ENCODE results near the gene JAKMIP1.

Gene JAKMIP1

DNA sequence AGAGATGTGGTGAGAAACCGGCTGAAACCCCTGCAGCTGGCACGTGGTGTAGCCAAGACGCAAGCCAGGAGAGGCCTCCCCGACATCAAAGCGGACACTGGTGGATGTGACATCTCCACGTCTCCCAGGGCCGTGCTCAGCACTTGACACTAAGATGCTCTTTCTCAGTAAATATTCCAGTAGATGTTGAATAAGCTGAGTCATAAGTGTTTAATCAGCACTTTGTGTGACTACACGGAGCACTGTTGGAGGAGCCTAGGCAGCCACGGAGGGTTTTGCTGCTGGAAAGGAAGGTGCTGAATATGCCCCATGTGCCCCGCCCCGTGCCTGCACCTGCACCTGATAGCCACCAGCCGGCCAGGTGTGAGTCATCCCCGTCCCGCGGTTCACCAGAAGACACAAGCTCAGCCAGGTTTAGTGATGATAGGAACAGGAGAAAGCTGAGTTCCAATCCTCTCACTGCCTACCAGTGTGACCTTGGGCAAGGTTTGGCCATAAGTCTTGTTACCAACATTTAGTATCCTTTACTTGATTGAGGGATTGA, 153.1 kb downstream of the JAKMIP1 start:
- Histone ChIP-seq H3K9ac (ENCODE audit: low read length in 2 of 2) (no peak overlapping the region), H3K36me3 (ENCODE audit: control insufficient read depth in 2 of 2, insufficient read depth in 2 of 2, low read length in 2 of 2) (no peaks in the 10 kb centered on the region), H3K27ac (ENCODE audit: low read length) (no peak overlapping the region), H3K4me1 (ENCODE audit: control insufficient read depth, insufficient read depth, low read length) (no peaks in the 10 kb centered on the region), H3K4me3 (ENCODE audit: low read length in 2 of 2) (no peak overlapping the region), H3K27me3 (ENCODE audit: control insufficient read depth in 1 of 2, insufficient read depth in 2 of 2, low read length in 2 of 2) (peaks cover 13 to 15% of the 10 kb centered on the region in 2 donors), H3K9me3 (ENCODE audit: control insufficient read depth in 2 of 2, low read length in 2 of 2) (no peaks in the 10 kb centered on the region)

DNA sequence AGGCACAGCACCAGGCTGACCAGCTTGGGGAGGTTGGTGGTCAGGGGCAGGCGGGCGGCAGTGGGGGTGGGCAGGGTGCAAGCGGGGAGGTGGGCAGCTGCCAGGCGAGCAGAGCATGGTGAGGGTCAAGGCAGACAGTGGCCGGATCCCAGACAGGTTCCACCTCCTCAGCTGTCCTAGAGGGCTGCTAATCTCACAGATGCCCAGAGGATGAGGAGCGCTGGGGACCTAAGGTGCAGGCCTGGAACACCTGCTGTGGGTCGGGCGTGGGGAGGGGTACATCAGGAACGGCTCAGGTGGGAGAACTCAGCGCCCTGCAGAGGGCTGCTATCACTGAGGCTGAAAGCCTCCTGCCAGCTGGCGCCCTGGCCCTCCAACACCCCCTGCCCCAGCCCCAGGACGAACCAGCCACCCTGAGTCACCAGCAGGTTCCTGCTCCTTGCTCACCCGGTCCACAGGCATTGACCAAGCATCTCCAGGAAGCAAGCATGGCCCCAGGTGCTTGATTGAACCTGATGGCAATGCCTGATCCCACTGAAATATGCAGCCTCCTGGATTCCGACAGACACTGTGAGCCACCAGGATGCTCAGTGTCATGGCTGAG, 153.7 kb downstream of the JAKMIP1 start:
- no peaks in the 10 kb centered on the region for H3K36me3 ChIP-seq (ENCODE audit: control insufficient read depth in 2 of 2, insufficient read depth in 2 of 2, low read length in 2 of 2)
- H3K27me3 ChIP-seq (ENCODE audit: control insufficient read depth in 1 of 2, insufficient read depth in 2 of 2, low read length in 2 of 2) = peaks cover 13 to 15% of the 10 kb centered on the region in 2 donors
- H3K4me3 ChIP-seq (ENCODE audit: low read length in 2 of 2) = no peak overlapping the region
- H3K4me1 ChIP-seq (ENCODE audit: control insufficient read depth, insufficient read depth, low read length) = no peaks in the 10 kb centered on the region
- H3K9ac ChIP-seq (ENCODE audit: low read length in 2 of 2) = no peak overlapping the region
- no peaks in the 10 kb centered on the region for H3K9me3 ChIP-seq (ENCODE audit: control insufficient read depth in 2 of 2, low read length in 2 of 2)
- no peak overlapping the region for H3K27ac ChIP-seq (ENCODE audit: low read length)

DNA sequence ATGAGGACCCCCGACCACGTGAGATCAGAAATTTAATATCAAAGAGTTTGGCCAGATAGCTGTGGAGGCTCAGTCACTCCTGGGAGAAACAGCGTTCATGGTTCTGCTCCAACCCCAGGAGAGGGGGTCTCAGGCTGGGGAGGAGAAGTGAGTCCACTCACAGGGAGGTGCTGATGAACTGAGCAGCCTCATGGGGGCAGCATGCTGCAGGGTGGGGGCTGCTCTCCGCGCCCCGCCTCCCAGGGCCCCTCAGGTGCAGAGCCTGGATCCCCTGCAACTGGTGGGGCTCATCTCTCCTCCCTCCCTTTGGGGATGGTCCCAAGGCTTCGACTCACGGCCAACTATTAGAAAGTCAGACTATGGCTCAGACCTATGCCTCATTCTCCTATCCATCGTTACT, 155.5 kb downstream of the JAKMIP1 start:
- no peak overlapping the region for H3K27ac ChIP-seq (ENCODE audit: low read length)
- H3K27me3 ChIP-seq (ENCODE audit: control insufficient read depth in 1 of 2, insufficient read depth in 2 of 2, low read length in 2 of 2) = peaks cover 13 to 15% of the 10 kb centered on the region in 2 donors
- no peaks in the 10 kb centered on the region for H3K9me3 ChIP-seq (ENCODE audit: control insufficient read depth in 2 of 2, low read length in 2 of 2)
- H3K4me1 ChIP-seq (ENCODE audit: control insufficient read depth, insufficient read depth, low read length) = no peaks in the 10 kb centered on the region
- no peak overlapping the region for H3K4me3 ChIP-seq (ENCODE audit: low read length in 2 of 2)
- H3K9ac ChIP-seq (ENCODE audit: low read length in 2 of 2) = no peak overlapping the region
- H3K36me3 ChIP-seq (ENCODE audit: control insufficient read depth in 2 of 2, insufficient read depth in 2 of 2, low read length in 2 of 2) = no peaks in the 10 kb centered on the region

DNA sequence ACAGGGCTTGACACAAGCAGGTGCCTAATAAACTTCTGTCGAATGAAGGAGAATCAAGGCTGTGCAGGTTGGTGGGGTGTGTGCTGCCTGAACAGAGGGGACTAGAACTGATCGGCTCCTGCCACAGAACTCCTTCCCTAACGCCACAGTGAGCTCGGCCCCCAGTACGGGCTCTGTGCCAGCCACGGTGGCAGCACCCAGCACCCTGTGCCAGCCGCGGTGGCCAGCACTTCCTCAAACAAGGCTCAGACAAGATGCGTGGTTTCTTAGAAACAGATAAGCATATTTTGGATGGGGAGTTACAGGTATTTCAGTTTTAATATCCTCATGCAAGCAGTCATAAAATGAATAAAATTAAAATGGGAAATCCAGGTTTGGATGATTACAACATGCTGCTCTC, 156.1 kb downstream of the JAKMIP1 start:
- no peaks in the 10 kb centered on the region for H3K36me3 ChIP-seq (ENCODE audit: control insufficient read depth in 2 of 2, insufficient read depth in 2 of 2, low read length in 2 of 2)
- H3K9ac ChIP-seq (ENCODE audit: low read length in 2 of 2) = no peak overlapping the region
- no peaks in the 10 kb centered on the region for H3K4me1 ChIP-seq (ENCODE audit: control insufficient read depth, insufficient read depth, low read length)
- no peak overlapping the region for H3K27ac ChIP-seq (ENCODE audit: low read length)
- H3K4me3 ChIP-seq (ENCODE audit: low read length in 2 of 2) = no peak overlapping the region
- H3K27me3 ChIP-seq (ENCODE audit: control insufficient read depth in 1 of 2, insufficient read depth in 2 of 2, low read length in 2 of 2) = peaks cover 12 to 15% of the 10 kb centered on the region in 2 donors
- H3K9me3 ChIP-seq (ENCODE audit: control insufficient read depth in 2 of 2, low read length in 2 of 2) = no peaks in the 10 kb centered on the region

DNA sequence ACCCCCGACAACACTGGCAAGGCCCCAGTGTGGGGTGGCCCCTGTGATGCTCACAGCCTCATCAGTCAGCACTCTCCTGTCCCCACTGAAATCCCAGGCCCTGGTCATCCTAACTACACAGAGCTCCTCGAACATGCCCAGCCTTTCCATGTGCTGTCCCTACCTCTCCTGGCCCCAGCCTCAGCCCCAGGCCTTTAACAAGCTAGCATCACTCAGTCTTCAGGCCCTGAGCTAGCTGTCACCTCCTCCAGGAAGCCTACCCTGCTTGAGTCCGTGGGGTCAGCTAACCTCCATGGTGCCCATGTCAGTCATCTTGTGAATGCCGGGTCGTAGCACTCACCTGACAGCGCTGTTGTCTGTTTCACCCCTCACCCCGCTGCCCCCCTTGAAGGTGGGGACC, 156.5 kb downstream of the JAKMIP1 start:
- Histone ChIP-seq H3K36me3 (ENCODE audit: control insufficient read depth in 2 of 2, insufficient read depth in 2 of 2, low read length in 2 of 2) (no peaks in the 10 kb centered on the region), H3K4me1 (ENCODE audit: control insufficient read depth, insufficient read depth, low read length) (no peaks in the 10 kb centered on the region), H3K27ac (ENCODE audit: low read length) (no peak overlapping the region), H3K27me3 (ENCODE audit: control insufficient read depth in 1 of 2, insufficient read depth in 2 of 2, low read length in 2 of 2) (peaks cover 12 to 15% of the 10 kb centered on the region in 2 donors), H3K9ac (ENCODE audit: low read length in 2 of 2) (no peak overlapping the region), H3K9me3 (ENCODE audit: control insufficient read depth in 2 of 2, low read length in 2 of 2) (no peaks in the 10 kb centered on the region), H3K4me3 (ENCODE audit: low read length in 2 of 2) (no peak overlapping the region)

DNA sequence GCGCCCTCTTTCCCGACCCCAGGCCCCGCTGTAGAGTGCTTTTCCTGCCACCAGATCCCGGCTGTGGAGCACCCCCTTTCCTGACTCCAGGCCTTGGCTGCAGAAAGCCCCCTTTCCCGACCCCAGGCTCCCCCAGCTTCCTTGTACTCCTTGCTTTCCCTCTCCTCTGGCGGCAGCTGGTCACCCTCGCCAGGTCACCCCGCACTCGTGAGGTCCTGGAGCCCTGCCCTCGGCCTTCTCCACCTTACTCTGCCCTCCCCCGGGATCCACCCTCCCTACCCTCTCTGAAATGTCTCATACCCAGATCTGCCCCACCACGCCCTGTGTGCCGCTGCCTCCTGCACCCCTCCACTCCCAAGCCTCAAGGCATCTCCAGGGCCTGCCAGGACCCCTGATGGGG, 157.2 kb downstream of the JAKMIP1 start:
- H3K27ac ChIP-seq (ENCODE audit: low read length) = no peak overlapping the region

DNA sequence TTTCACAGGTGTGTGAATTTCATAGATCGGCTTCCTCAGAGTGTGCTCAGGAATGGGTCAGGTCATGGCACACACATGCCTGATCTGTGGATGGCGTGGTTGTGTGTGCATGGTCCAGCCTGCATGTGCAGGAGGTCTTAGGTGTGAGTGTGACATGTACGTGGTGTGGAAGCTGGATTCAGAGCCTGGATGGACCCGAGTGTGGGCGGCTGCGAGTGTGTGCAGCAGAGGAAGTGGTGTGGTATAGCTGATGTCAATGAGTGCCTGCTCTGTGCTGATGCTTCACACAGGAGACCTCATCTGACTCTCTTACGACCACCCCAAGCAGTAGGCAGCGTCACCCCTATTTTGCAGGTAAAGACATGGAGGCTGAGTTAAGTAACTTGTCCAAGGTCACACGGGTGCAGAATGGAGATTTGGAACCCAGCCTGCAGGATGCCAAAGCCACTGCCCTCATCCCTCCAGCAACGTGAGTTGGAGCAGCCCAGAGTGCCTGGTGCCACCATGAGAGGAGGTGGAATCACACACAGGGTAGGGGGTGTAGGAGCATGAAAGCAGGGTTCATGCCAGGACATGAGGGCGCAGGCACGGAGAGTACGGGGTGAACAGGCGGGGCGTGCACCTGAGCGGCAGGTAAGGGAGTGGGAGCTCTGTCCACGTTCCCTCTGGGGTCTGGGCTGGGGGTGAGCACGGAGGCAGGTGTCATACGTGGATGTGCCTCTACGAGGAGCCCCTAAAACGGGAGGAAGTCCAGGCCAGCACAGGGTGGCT, 157.9 kb downstream of the JAKMIP1 start:
- H3K27me3 ChIP-seq (ENCODE audit: control insufficient read depth in 1 of 2, insufficient read depth in 2 of 2, low read length in 2 of 2) = peaks cover 12 to 15% of the 10 kb centered on the region in 2 donors
- H3K4me1 ChIP-seq (ENCODE audit: control insufficient read depth, insufficient read depth, low read length) = no peaks in the 10 kb centered on the region
- H3K4me3 ChIP-seq (ENCODE audit: low read length in 2 of 2) = no peak overlapping the region
- H3K27ac ChIP-seq (ENCODE audit: low read length) = no peak overlapping the region
- no peaks in the 10 kb centered on the region for H3K36me3 ChIP-seq (ENCODE audit: control insufficient read depth in 2 of 2, insufficient read depth in 2 of 2, low read length in 2 of 2)
- no peak overlapping the region for H3K9ac ChIP-seq (ENCODE audit: low read length in 2 of 2)
- H3K9me3 ChIP-seq (ENCODE audit: control insufficient read depth in 2 of 2, low read length in 2 of 2) = no peaks in the 10 kb centered on the region

More for the DNA sequence above, 157.2 kb downstream of the JAKMIP1 start:
- H3K9ac ChIP-seq (ENCODE audit: low read length in 2 of 2) = no peak overlapping the region
- no peaks in the 10 kb centered on the region for H3K36me3 ChIP-seq (ENCODE audit: control insufficient read depth in 2 of 2, insufficient read depth in 2 of 2, low read length in 2 of 2)
- H3K4me1 ChIP-seq (ENCODE audit: control insufficient read depth, insufficient read depth, low read length) = no peaks in the 10 kb centered on the region
- H3K27me3 ChIP-seq (ENCODE audit: control insufficient read depth in 1 of 2, insufficient read depth in 2 of 2, low read length in 2 of 2) = peaks cover 12 to 15% of the 10 kb centered on the region in 2 donors
- H3K4me3 ChIP-seq (ENCODE audit: low read length in 2 of 2) = no peak overlapping the region
- no peaks in the 10 kb centered on the region for H3K9me3 ChIP-seq (ENCODE audit: control insufficient read depth in 2 of 2, low read length in 2 of 2)

DNA sequence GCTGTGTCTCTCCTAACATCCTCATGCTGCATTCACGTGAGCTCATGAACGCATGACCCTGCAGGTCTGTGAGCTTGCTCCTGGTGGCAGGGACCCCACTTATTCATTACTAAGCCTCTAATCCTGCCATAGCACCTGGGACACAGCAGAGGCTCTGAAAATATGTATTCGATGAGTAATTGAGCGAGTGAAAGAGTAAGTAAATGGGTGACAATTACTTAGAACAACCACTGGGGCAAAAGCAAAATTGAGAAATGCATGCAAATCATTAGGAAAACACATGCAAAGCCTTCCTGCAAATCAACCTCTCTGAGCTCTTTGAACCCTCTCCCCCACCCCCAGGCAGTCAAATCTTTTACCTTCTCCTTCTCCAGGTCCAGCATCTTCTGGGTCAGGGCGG, 158.5 kb downstream of the JAKMIP1 start:
- peaks cover 11 to 12% of the 10 kb centered on the region in 2 donors for H3K27me3 ChIP-seq (ENCODE audit: control insufficient read depth in 1 of 2, insufficient read depth in 2 of 2, low read length in 2 of 2)
- H3K9me3 ChIP-seq (ENCODE audit: control insufficient read depth in 2 of 2, low read length in 2 of 2) = no peaks in the 10 kb centered on the region
- H3K36me3 ChIP-seq (ENCODE audit: control insufficient read depth in 2 of 2, insufficient read depth in 2 of 2, low read length in 2 of 2) = no peaks in the 10 kb centered on the region
- H3K4me1 ChIP-seq (ENCODE audit: control insufficient read depth, insufficient read depth, low read length) = no peaks in the 10 kb centered on the region
- H3K4me3 ChIP-seq (ENCODE audit: low read length in 2 of 2) = no peak overlapping the region
- H3K9ac ChIP-seq (ENCODE audit: low read length in 2 of 2) = no peak overlapping the region
- H3K27ac ChIP-seq (ENCODE audit: low read length) = no peak overlapping the region

DNA sequence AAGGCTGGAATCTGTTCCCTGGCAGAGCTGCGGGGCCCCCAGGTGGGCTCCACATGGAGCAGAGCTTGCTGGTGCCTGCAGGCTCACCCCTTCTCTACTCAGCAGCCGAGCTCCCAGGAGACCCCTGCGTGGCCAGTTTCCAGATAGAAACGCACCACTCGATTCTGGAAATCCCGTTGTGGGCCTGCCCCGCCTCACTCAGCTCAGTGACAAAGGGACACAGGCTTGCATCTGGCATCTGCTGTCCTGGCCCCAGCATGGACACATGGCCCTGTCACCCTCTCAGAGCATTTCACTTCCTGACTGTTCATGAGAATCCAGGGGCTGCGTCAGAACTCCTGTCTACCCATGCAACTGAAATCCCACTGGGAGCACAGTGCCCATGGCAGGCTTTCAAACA, 161.6 kb downstream of the JAKMIP1 start:
- H3K9ac ChIP-seq (ENCODE audit: low read length in 2 of 2) = no peak overlapping the region
- H3K27ac ChIP-seq (ENCODE audit: low read length) = no peak overlapping the region
- no peaks in the 10 kb centered on the region for H3K4me1 ChIP-seq (ENCODE audit: control insufficient read depth, insufficient read depth, low read length)
- no peaks in the 10 kb centered on the region for H3K36me3 ChIP-seq (ENCODE audit: control insufficient read depth in 2 of 2, insufficient read depth in 2 of 2, low read length in 2 of 2)
- no peak overlapping the region for H3K4me3 ChIP-seq (ENCODE audit: low read length in 2 of 2)
- H3K27me3 ChIP-seq (ENCODE audit: control insufficient read depth in 1 of 2, insufficient read depth in 2 of 2, low read length in 2 of 2) = peaks cover 2 to 5% of the 10 kb centered on the region in 2 donors
- H3K9me3 ChIP-seq (ENCODE audit: control insufficient read depth in 2 of 2, low read length in 2 of 2) = no peaks in the 10 kb centered on the region

DNA sequence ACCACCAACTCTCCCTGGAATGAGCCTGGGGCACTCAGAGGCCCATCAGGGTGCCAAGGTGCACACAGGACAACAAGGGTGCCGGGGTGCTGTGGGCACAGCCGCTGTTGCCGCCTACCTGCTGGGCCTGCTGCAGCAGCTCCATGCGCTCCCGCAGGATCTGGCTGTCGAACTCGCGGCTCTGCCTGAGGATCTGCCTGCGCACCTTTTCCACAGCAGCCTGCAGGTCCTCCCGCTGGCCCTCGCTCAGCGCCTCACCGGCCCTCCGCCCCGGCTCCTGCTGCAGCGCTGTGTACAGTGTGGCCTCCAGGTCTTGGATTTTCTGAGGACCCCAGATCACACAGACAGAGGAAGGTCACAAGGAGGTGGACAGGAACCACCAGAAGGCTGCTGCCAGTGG, 164.6 kb downstream of the JAKMIP1 start:
- H3K27me3 ChIP-seq (ENCODE audit: control insufficient read depth in 1 of 2, insufficient read depth in 2 of 2, low read length in 2 of 2) = no peaks in the 10 kb centered on the region
- H3K27ac ChIP-seq (ENCODE audit: low read length) = no peak overlapping the region
- H3K36me3 ChIP-seq (ENCODE audit: control insufficient read depth in 2 of 2, insufficient read depth in 2 of 2, low read length in 2 of 2) = no peaks in the 10 kb centered on the region
- H3K4me1 ChIP-seq (ENCODE audit: control insufficient read depth, insufficient read depth, low read length) = peaks cover 13% of the 10 kb centered on the region
- no peaks in the 10 kb centered on the region for H3K9me3 ChIP-seq (ENCODE audit: control insufficient read depth in 2 of 2, low read length in 2 of 2)
- H3K4me3 ChIP-seq (ENCODE audit: low read length in 2 of 2) = no peak overlapping the region
- H3K9ac ChIP-seq (ENCODE audit: low read length in 2 of 2) = no peak overlapping the region

DNA sequence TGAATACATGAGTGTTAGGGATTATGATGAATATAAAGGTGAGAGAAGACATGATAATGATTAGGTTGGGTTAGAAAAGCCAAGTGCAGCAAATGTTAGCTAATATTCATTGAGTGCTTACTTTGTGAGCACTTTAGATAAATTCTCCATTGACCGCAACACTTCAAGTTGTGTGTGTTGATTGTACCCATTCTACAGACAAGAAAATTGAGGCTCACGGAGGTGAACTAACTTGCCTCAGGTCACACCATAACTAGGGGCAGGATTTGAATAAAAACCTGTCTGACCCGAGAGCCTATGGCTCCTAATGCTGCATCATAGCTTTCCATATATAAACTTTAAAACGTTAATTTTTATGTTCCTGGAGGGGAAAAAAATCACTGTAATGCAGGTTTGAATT, 167.0 kb downstream of the JAKMIP1 start:
- Histone ChIP-seq H3K9ac (ENCODE audit: low read length in 2 of 2) (no peak overlapping the region), H3K27ac (ENCODE audit: low read length) (no peak overlapping the region), H3K4me3 (ENCODE audit: low read length in 2 of 2) (peak overlapping the region in 1 of 2 donors; percentile 12), H3K4me1 (ENCODE audit: control insufficient read depth, insufficient read depth, low read length) (peaks cover 13% of the 10 kb centered on the region), H3K27me3 (ENCODE audit: control insufficient read depth in 1 of 2, insufficient read depth in 2 of 2, low read length in 2 of 2) (peaks cover 0 to 3% of the 10 kb centered on the region in 2 donors), H3K36me3 (ENCODE audit: control insufficient read depth in 2 of 2, insufficient read depth in 2 of 2, low read length in 2 of 2) (no peaks in the 10 kb centered on the region), H3K9me3 (ENCODE audit: control insufficient read depth in 2 of 2, low read length in 2 of 2) (no peaks in the 10 kb centered on the region)

Measured in stomach smooth muscle (tissue), 2 donors.